GM12878 (cell line): ENCODE results near the gene SLC25A52. TPM values are rescaled to one million over a fixed set of nuclear protein-coding genes. Genes with fewer than 3 reads are reported as not detected.

ENCODE experiments used
- polyA plus RNA-seq, 11 experiments: library from polyadenylated mRNA; depleted of rRNA in 4 of 11; unstranded in 6 of 11; stranded (reverse) in 5 of 11; fragments of >200 nt; fragmentation: Nextera tagmentation in 4 of 11; fragmentation: Illumina TruSeq in 1 of 11; extraction: Ambion mirVana in 4 of 11; extraction: Trizol in 1 of 11; gene quantifications; 1 replicate in 1 of 11; 2 replicates in 10 of 11; pipeline versions ENCODE4 v1.2.1 to v1.2.3, GENCODE V29; 2011 to 2016; ENCODE audit warnings: inconsistent platforms in 2 of 11, missing spikeins in 2 of 11, low read depth in 1 of 11
- total RNA-seq, 4 experiments: library from RNA; depleted of rRNA in 3 of 4; stranded (reverse); fragments of >200 nt in 3 of 4; fragmentation: Illumina TruSeq in 1 of 4; extraction: Trizol in 1 of 4; gene quantifications; 2 replicates each; pipeline versions ENCODE4 v1.2.1 to v1.2.3, GENCODE V29; 2013 to 2021

The SLC25A52 gene
- total and polyA plus RNA-seq, 10 of the 15 experiments (the other 5 are each of a cell fraction or from before 2014, with no cell fraction given) = not detected

Other genes with a start within 250 kb of the SLC25A52 start
- not detected in 2 replicates for gene TTR, start 169.0 kb downstream of the SLC25A52 start, total RNA-seq (2014; rRNA removed)
- not detected in 2 replicates for gene TTR, start 169.0 kb downstream of the SLC25A52 start, total RNA-seq (2014; rRNA removed; fragmentation: Illumina TruSeq; extraction: Trizol)
- 0.93 and 1.2 TPM in 2 replicates for gene TTR, start 169.0 kb downstream of the SLC25A52 start, total RNA-seq (2021)
- gene TTR, start 169.0 kb downstream of the SLC25A52 start, polyA plus RNA-seq (2011; rRNA removed) = not detected in 2 replicates
- gene TTR, start 169.0 kb downstream of the SLC25A52 start, polyA plus RNA-seq (2014; fragmentation: Illumina TruSeq; extraction: Trizol) = not detected in 2 replicates
- gene TTR, start 169.0 kb downstream of the SLC25A52 start, polyA plus RNA-seq (2014; fragmentation: Nextera tagmentation; extraction: Ambion mirVana) = under 1 TPM in 1 of 2 experiments, not detected in 1; 0.05 TPM
- not detected in 2 replicates for gene TTR, start 169.0 kb downstream of the SLC25A52 start, polyA plus RNA-seq (2014; rRNA removed)
- not detected for gene TTR, start 169.0 kb downstream of the SLC25A52 start, polyA plus RNA-seq (2016; fragmentation: Nextera tagmentation; extraction: Ambion mirVana)
- 14.8 and 17.8 TPM in 2 replicates for gene B4GALT6, start 76.3 kb downstream of the SLC25A52 start, total RNA-seq (2014; rRNA removed)
- 20.8 and 21.9 TPM in 2 replicates for gene B4GALT6, start 76.3 kb downstream of the SLC25A52 start, total RNA-seq (2014; rRNA removed; fragmentation: Illumina TruSeq; extraction: Trizol)
- 43.0 and 44.5 TPM in 2 replicates for gene B4GALT6, start 76.3 kb downstream of the SLC25A52 start, total RNA-seq (2021)
- 47.4 and 82.7 TPM in 2 replicates for gene B4GALT6, start 76.3 kb downstream of the SLC25A52 start, polyA plus RNA-seq (2011; rRNA removed)
- gene B4GALT6, start 76.3 kb downstream of the SLC25A52 start, polyA plus RNA-seq (2014; fragmentation: Illumina TruSeq; extraction: Trizol) = 35.7 and 48.3 TPM in 2 replicates
- gene B4GALT6, start 76.3 kb downstream of the SLC25A52 start, polyA plus RNA-seq (2014; fragmentation: Nextera tagmentation; extraction: Ambion mirVana) = 10 to 100 TPM; 13.4 to 14.1 TPM
- 20.2 and 21.3 TPM in 2 replicates for gene B4GALT6, start 76.3 kb downstream of the SLC25A52 start, polyA plus RNA-seq (2014; rRNA removed)
- 10 to 100 TPM; 11.9 to 13.6 TPM for gene B4GALT6, start 76.3 kb downstream of the SLC25A52 start, polyA plus RNA-seq (2016; fragmentation: Nextera tagmentation; extraction: Ambion mirVana)
- 31.5 and 45.0 TPM in 2 replicates for gene TRAPPC8, start 182.2 kb upstream of the SLC25A52 start, total RNA-seq (2014; rRNA removed)
- gene TRAPPC8, start 182.2 kb upstream of the SLC25A52 start, total RNA-seq (2014; rRNA removed; fragmentation: Illumina TruSeq; extraction: Trizol) = 40.1 and 40.8 TPM in 2 replicates
- gene TRAPPC8, start 182.2 kb upstream of the SLC25A52 start, total RNA-seq (2021) = 30.8 and 35.3 TPM in 2 replicates
- 75.4 and 93.1 TPM in 2 replicates for gene TRAPPC8, start 182.2 kb upstream of the SLC25A52 start, polyA plus RNA-seq (2011; rRNA removed)
- 20.0 and 24.9 TPM in 2 replicates for gene TRAPPC8, start 182.2 kb upstream of the SLC25A52 start, polyA plus RNA-seq (2014; fragmentation: Illumina TruSeq; extraction: Trizol)
- gene TRAPPC8, start 182.2 kb upstream of the SLC25A52 start, polyA plus RNA-seq (2014; fragmentation: Nextera tagmentation; extraction: Ambion mirVana) = 10 to 100 TPM; 13.0 to 17.2 TPM
- 20.7 and 29.6 TPM in 2 replicates for gene TRAPPC8, start 182.2 kb upstream of the SLC25A52 start, polyA plus RNA-seq (2014; rRNA removed)
- gene TRAPPC8, start 182.2 kb upstream of the SLC25A52 start, polyA plus RNA-seq (2016; fragmentation: Nextera tagmentation; extraction: Ambion mirVana) = 10 to 100 TPM; 15.4 to 17.4 TPM